Neural progenitor cell (in vitro differentiated cells): ENCODE data around the gene VAV2. TPM values are rescaled to one million over a fixed set of nuclear protein-coding genes. Genes with fewer than 3 reads are reported as not detected.

Source experiments
- DNase-seq: peaks from one replicate; pipeline ENCODE4 v3.0.0-alpha.2; 2016; ENCODE audit warnings: low spot score
- H2AFZ ChIP-seq: fragments of 200-600 bp; sonication (generic); replicated peaks from 2 replicates; pipeline ENCODE4 v1.6.1; 2016; ENCODE audit warnings: antibody characterized with exemption
- H3F3A ChIP-seq: fragments of 200-600 bp; sonication (generic); 2 replicates; pipeline ENCODE4 v1.6.1; 2016; ENCODE audit warnings: antibody characterized with exemption, low read depth
- H3K27ac ChIP-seq: fragments of 200-600 bp; sonication (generic); 2 replicates; pipeline ENCODE4 v1.5.1; 2016; ENCODE audit warnings: mild to moderate bottlenecking
- H3K27me3 ChIP-seq: fragments of 200-600 bp; sonication (generic); 2 replicates; pipeline ENCODE4 v1.6.1; 2016; ENCODE audit warnings: mild to moderate bottlenecking, moderate library complexity
- H3K36me3 ChIP-seq: fragments of 200-600 bp; sonication (generic); 2 replicates; pipeline ENCODE4 v1.5.1; 2016
- H3K4me1 ChIP-seq: fragments of 200-600 bp; sonication (generic); 2 replicates; pipeline ENCODE4 v1.6.1; 2016; ENCODE audit warnings: mixed run types
- H3K4me2 ChIP-seq: fragments of 200-600 bp; sonication (generic); 2 replicates; pipeline ENCODE4 v1.6.1; 2016
- H3K4me3 ChIP-seq: fragments of 200-600 bp; sonication (generic); 2 replicates; pipeline ENCODE4 v1.5.1; 2016
- H3K79me2 ChIP-seq: fragments of 200-600 bp; sonication (generic); 2 replicates; pipeline ENCODE4 v1.6.1; 2016; ENCODE audit warnings: low read depth
- H3K9ac ChIP-seq: fragments of 200-600 bp; sonication (generic); 2 replicates; pipeline ENCODE4 v1.6.1; 2016
- H3K9me3 ChIP-seq: fragments of 200-600 bp; sonication (generic); 2 replicates; pipeline ENCODE4 v1.5.1; 2016; ENCODE audit warnings: low read depth
- H4K20me1 ChIP-seq: fragments of 200-600 bp; sonication (generic); 2 replicates; pipeline ENCODE4 v1.6.1; 2016; ENCODE audit warnings: low read depth
- H3K27ac Mint-ChIP-seq: 3 replicates; pipeline ENCODE4 v1.8.0; 2021; ENCODE audit warnings: mixed read lengths
- H3K27me3 Mint-ChIP-seq: 2 replicates; pipeline ENCODE4 v1.8.0; 2022; ENCODE audit warnings: low read depth, mild to moderate bottlenecking, inconsistent platforms, moderate library complexity, mixed read lengths; ENCODE audit not compliant: insufficient read depth
- H3K36me3 Mint-ChIP-seq: 3 replicates; pipeline ENCODE4 v1.8.0; 2021; ENCODE audit warnings: mixed read lengths
- H3K4me1 Mint-ChIP-seq: 3 replicates; pipeline ENCODE4 v1.8.0; 2021; ENCODE audit warnings: mixed read lengths
- H3K4me3 Mint-ChIP-seq: 3 replicates; pipeline ENCODE4 v1.8.0; 2021; ENCODE audit warnings: mild to moderate bottlenecking, moderate library complexity, mixed read lengths
- H3K9me3 Mint-ChIP-seq: 3 replicates; pipeline ENCODE4 v1.8.0; 2020; ENCODE audit warnings: mixed read lengths
- CTCF ChIP-seq: fragments of 200-600 bp; sonication (generic); IDR thresholded peaks from 2 replicates; pipeline ENCODE4 v1.5.1; 2017; ENCODE audit warnings: antibody characterized with exemption, mild to moderate bottlenecking
- EZH2 ChIP-seq: fragments of 200-600 bp; sonication (generic); IDR thresholded peaks from 2 replicates; pipeline ENCODE4 v1.6.1; 2017; ENCODE audit warnings: antibody characterized with exemption, mild to moderate bottlenecking, moderate library complexity
- EZH2phosphoT487 ChIP-seq: fragments of 200-600 bp; sonication (generic); IDR thresholded peaks from 2 replicates; pipeline ENCODE4 v1.6.1; 2017; ENCODE audit warnings: antibody characterized with exemption
- total RNA-seq: library from RNA; depleted of rRNA; stranded (reverse); fragments of >200 nt; gene quantifications from 2 replicates; pipeline ENCODE4 v1.2.3, GENCODE V29; 2015; ENCODE audit warnings: low replicate concordance

The VAV2 gene
- total RNA-seq, 1 donor from 2014 or later, result 12.9 TPM

GRCh38 chr9:133987946-133988665, 4.0 kb downstream of the VAV2 start:
- H3K27ac ChIP-seq, result no peak overlapping the region
- H3K4me1 ChIP-seq, result peaks cover 14% of the 10 kb centered on the region
- Mint-ChIP-seq H3K27me3 (peaks cover 3% of the 10 kb centered on the region), H3K27ac (no peak overlapping the region), H3K9me3 (no peaks in the 10 kb centered on the region), H3K36me3 (peaks cover 4% of the 10 kb centered on the region), H3K4me1 (peaks cover 44% of the 10 kb centered on the region), H3K4me3 (peak overlapping the region; percentile 24)
- DNase-seq, result no peak
- H3K79me2 ChIP-seq, result peaks cover 92% of the 10 kb centered on the region
- H3K4me2 ChIP-seq, result no peak overlapping the region
- no peak for TF ChIP-seq EZH2phosphoT487
- TF ChIP-seq EZH2, result no peak
- no peak for TF ChIP-seq CTCF
- peaks cover 7% of the 10 kb centered on the region for H3F3A ChIP-seq
- H3K27me3 ChIP-seq, result no peaks in the 10 kb centered on the region
- no peaks in the 10 kb centered on the region for H3K9me3 ChIP-seq
- no peaks in the 10 kb centered on the region for H3K36me3 ChIP-seq
- H3K9ac ChIP-seq, result no peak overlapping the region
- peaks cover 78% of the 10 kb centered on the region for H4K20me1 ChIP-seq
- no peak overlapping the region for H2AFZ ChIP-seq
- no peak overlapping the region for H3K4me3 ChIP-seq

GRCh38 chr9:133987446-133987788, 4.7 kb downstream of the VAV2 start:
- Histone ChIP-seq H3K79me2 (peaks cover 99% of the 10 kb centered on the region), H3K4me2 (no peak overlapping the region), H3K9ac (no peak overlapping the region), H3F3A (peaks cover 7% of the 10 kb centered on the region), H3K27me3 (no peaks in the 10 kb centered on the region), H3K4me3 (no peak overlapping the region), H3K4me1 (peaks cover 14% of the 10 kb centered on the region), H2AFZ (no peak overlapping the region), H3K36me3 (no peaks in the 10 kb centered on the region), H3K9me3 (no peaks in the 10 kb centered on the region), H4K20me1 (peaks cover 85% of the 10 kb centered on the region), H3K27ac (no peak overlapping the region)
- peaks cover 49% of the 10 kb centered on the region for H3K4me1 Mint-ChIP-seq
- H3K36me3 Mint-ChIP-seq, result peaks cover 4% of the 10 kb centered on the region
- TF ChIP-seq CTCF, result no peak
- no peak for TF ChIP-seq EZH2
- no peak for TF ChIP-seq EZH2phosphoT487
- DNase-seq, result no peak
- H3K27ac Mint-ChIP-seq, result no peak overlapping the region
- peaks cover 3% of the 10 kb centered on the region for H3K27me3 Mint-ChIP-seq
- no peak overlapping the region for H3K4me3 Mint-ChIP-seq
- H3K9me3 Mint-ChIP-seq, result no peaks in the 10 kb centered on the region

GRCh38 chr9:133986774-133987445, 5.2 kb downstream of the VAV2 start:
- H3F3A ChIP-seq, result peaks cover 7% of the 10 kb centered on the region
- no peak overlapping the region for H3K4me3 ChIP-seq
- H3K36me3 ChIP-seq, result no peaks in the 10 kb centered on the region
- Mint-ChIP-seq H3K4me1 (peaks cover 49% of the 10 kb centered on the region), H3K27me3 (peaks cover 3% of the 10 kb centered on the region), H3K27ac (peak overlapping the region; percentile 39), H3K4me3 (no peak overlapping the region), H3K36me3 (peaks cover 4% of the 10 kb centered on the region), H3K9me3 (no peaks in the 10 kb centered on the region)
- H3K4me2 ChIP-seq, result no peak overlapping the region
- H3K9me3 ChIP-seq, result no peaks in the 10 kb centered on the region
- peaks cover 14% of the 10 kb centered on the region for H3K4me1 ChIP-seq
- H3K27ac ChIP-seq, result no peak overlapping the region
- TF ChIP-seq EZH2phosphoT487, result no peak
- TF ChIP-seq EZH2, result no peak
- TF ChIP-seq CTCF, result no peak
- H2AFZ ChIP-seq, result no peak overlapping the region
- no peaks in the 10 kb centered on the region for H3K27me3 ChIP-seq
- peaks cover 100% of the 10 kb centered on the region for H3K79me2 ChIP-seq
- DNase-seq, result no peak
- peaks cover 90% of the 10 kb centered on the region for H4K20me1 ChIP-seq
- no peak overlapping the region for H3K9ac ChIP-seq
